Neural cell (in vitro differentiated cells): ENCODE data around the gene GTPBP4.

Experiments
- EP300 ChIP-seq: fragments of 450-650 bp; conservative IDR thresholded peaks from 2 replicates; pipeline ENCODE4 v1.6.1; 2014; ENCODE audit warnings: antibody characterized with exemption, mild to moderate bottlenecking, moderate library complexity; ENCODE audit not compliant: poor library complexity, severe bottlenecking
- EZH2 ChIP-seq: fragments of 200-600, 300-800 bp; shearing (Covaris generic), sonication (generic); IDR thresholded peaks from 2 replicates; pipeline ENCODE4 v1.6.1; 2014; ENCODE audit warnings: antibody characterized with exemption, low read length, borderline replicate concordance, mild to moderate bottlenecking; ENCODE audit not compliant: insufficient read depth, poor library complexity, severe bottlenecking
- MXI1 ChIP-seq: fragments of 450-650 bp; conservative IDR thresholded peaks from 2 replicates; pipeline ENCODE4 v1.6.1; 2014; ENCODE audit warnings: antibody characterized with exemption, mild to moderate bottlenecking; ENCODE audit not compliant: poor library complexity, severe bottlenecking
- POLR2AphosphoS5 ChIP-seq: IDR thresholded peaks from 2 replicates; pipeline ENCODE4 v1.6.1; 2012
- TAF1 ChIP-seq: IDR thresholded peaks from 2 replicates; pipeline ENCODE4 v1.6.1; 2012; ENCODE audit warnings: low read depth
- TF ChIP-seq, protein P1 (sequence below): fragments of 450-650 bp; IDR thresholded peaks from 2 replicates; pipeline ENCODE4 v1.5.1; 2014; ENCODE audit warnings: antibody characterized with exemption, mild to moderate bottlenecking, moderate library complexity; ENCODE audit not compliant: poor library complexity, severe bottlenecking

DNA sequence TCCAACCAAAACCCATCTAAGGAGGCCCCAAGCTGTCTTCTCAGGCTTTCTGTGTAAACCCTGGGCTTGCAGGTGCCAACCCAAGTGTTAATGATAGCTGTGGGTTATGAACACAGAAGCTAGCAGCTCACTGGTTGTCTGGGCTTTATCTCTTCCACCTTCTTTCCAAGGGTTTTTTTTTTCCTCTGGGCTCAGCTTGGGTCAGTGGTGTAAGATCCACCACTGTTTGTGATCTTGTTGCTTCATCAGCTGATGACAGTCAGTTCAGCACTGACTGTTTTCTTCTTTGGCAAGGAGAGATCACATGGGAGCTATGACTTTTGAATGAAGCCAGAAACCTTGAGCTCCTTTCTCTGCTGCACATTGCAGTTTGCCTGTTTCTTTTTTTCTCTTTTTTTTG is 4.6 kb downstream of the GTPBP4 start:
- TF ChIP-seq, protein P1, sequence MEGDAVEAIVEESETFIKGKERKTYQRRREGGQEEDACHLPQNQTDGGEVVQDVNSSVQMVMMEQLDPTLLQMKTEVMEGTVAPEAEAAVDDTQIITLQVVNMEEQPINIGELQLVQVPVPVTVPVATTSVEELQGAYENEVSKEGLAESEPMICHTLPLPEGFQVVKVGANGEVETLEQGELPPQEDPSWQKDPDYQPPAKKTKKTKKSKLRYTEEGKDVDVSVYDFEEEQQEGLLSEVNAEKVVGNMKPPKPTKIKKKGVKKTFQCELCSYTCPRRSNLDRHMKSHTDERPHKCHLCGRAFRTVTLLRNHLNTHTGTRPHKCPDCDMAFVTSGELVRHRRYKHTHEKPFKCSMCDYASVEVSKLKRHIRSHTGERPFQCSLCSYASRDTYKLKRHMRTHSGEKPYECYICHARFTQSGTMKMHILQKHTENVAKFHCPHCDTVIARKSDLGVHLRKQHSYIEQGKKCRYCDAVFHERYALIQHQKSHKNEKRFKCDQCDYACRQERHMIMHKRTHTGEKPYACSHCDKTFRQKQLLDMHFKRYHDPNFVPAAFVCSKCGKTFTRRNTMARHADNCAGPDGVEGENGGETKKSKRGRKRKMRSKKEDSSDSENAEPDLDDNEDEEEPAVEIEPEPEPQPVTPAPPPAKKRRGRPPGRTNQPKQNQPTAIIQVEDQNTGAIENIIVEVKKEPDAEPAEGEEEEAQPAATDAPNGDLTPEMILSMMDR = no peak
- TF ChIP-seq POLR2AphosphoS5 (no peak), EZH2 (no peak), MXI1 (no peak), EP300 (no peak), TAF1 (no peak)
